ENCODE data around the gene MSI2. TPM values are rescaled to one million over a fixed set of nuclear protein-coding genes. Genes with fewer than 3 reads are reported as not detected.

MSI2 gene
- total and polyA plus RNA-seq, 4 donors, result 9.4 to 64.0 (median 30.4) TPM

GRCh38 chr17:57615836-57616757 is 359.8 kb downstream of the MSI2 start:
- Histone ChIP-seq H3K27me3 (ENCODE audit: control insufficient read depth in 3 of 3, insufficient read depth in 3 of 3, low read length in 2 of 3) (no peaks in the 10 kb centered on the region), H3K27ac (ENCODE audit: low read depth in 1 of 2, low read length in 1 of 2) (no peak overlapping the region), H3K9ac (ENCODE audit: insufficient read depth in 1 of 2, low read length in 2 of 2) (no peak overlapping the region), H3K4me1 (ENCODE audit: control insufficient read depth in 5 of 5, insufficient read depth in 5 of 5, low read length in 5 of 5) (no peaks in the 10 kb centered on the region), H3K9me3 (ENCODE audit: control insufficient read depth in 4 of 4, insufficient read depth in 3 of 4, low read length in 3 of 4) (no peaks in the 10 kb centered on the region), H3K36me3 (ENCODE audit: control insufficient read depth in 4 of 4, insufficient read depth in 4 of 4, low read length in 4 of 4) (no peaks in the 10 kb centered on the region), H3K4me3 (no peak overlapping the region)
- ATAC-seq (ENCODE audit: insufficient read depth, low FRiP score), result no peak
- TF ChIP-seq CTCF (IDR thresholded peaks at IDR 0.05; ENCODE audit: control extremely low read depth, extremely low read depth), result no peak
- no peak for DNase-seq
- WGBS, 2 donors, result 94 to 96% methylated on average over 13 of the region's 13 CpGs

- no peak overlapping the region for H3K27ac ChIP-seq (ENCODE audit: low read depth in 1 of 2, low read length in 1 of 2)
- H3K27me3 ChIP-seq (ENCODE audit: control insufficient read depth in 3 of 3, insufficient read depth in 3 of 3, low read length in 2 of 3), result no peaks in the 10 kb centered on the region
- no peak for ATAC-seq (ENCODE audit: insufficient read depth, low FRiP score)
- TF ChIP-seq CTCF (IDR thresholded peaks at IDR 0.05; ENCODE audit: control extremely low read depth, extremely low read depth), result no peak
- no peak for DNase-seq
- H3K9ac ChIP-seq (ENCODE audit: insufficient read depth in 1 of 2, low read length in 2 of 2), result no peak overlapping the region
- no peaks in the 10 kb centered on the region for H3K36me3 ChIP-seq (ENCODE audit: control insufficient read depth in 4 of 4, insufficient read depth in 4 of 4, low read length in 4 of 4)
- H3K4me1 ChIP-seq (ENCODE audit: control insufficient read depth in 5 of 5, insufficient read depth in 5 of 5, low read length in 5 of 5), result peaks cover 0 to 3% (median 0%) of the 10 kb centered on the region in 5 donors
- no peaks in the 10 kb centered on the region for H3K9me3 ChIP-seq (ENCODE audit: control insufficient read depth in 4 of 4, insufficient read depth in 3 of 4, low read length in 3 of 4)
- no peak overlapping the region for H3K4me3 ChIP-seq
Measured at GRCh38 chr17:57617218-57617617, 360.9 kb downstream of the MSI2 start.

- Histone ChIP-seq H3K27ac (ENCODE audit: low read depth in 1 of 2, low read length in 1 of 2) (no peak overlapping the region), H3K9me3 (ENCODE audit: control insufficient read depth in 4 of 4, insufficient read depth in 3 of 4, low read length in 3 of 4) (no peaks in the 10 kb centered on the region), H3K9ac (ENCODE audit: insufficient read depth in 1 of 2, low read length in 2 of 2) (no peak overlapping the region), H3K4me3 (no peak overlapping the region), H3K36me3 (ENCODE audit: control insufficient read depth in 4 of 4, insufficient read depth in 4 of 4, low read length in 4 of 4) (no peaks in the 10 kb centered on the region), H3K4me1 (ENCODE audit: control insufficient read depth in 5 of 5, insufficient read depth in 5 of 5, low read length in 5 of 5) (peaks cover under 1 to 20% (median 12%) of the 10 kb centered on the region in 5 donors), H3K27me3 (ENCODE audit: control insufficient read depth in 3 of 3, insufficient read depth in 3 of 3, low read length in 2 of 3) (no peaks in the 10 kb centered on the region)
- TF ChIP-seq CTCF (IDR thresholded peaks at IDR 0.05; ENCODE audit: control extremely low read depth, extremely low read depth), result no peak
- ATAC-seq (ENCODE audit: insufficient read depth, low FRiP score), result no peak
- DNase-seq, result no peak
- 85 to 91% methylated on average over 19 of the region's 19 CpGs for WGBS, 2 donors
Measured at GRCh38 chr17:57619061-57619937, 363.0 kb downstream of the MSI2 start.
